GM23338 (cell line): Measurements from ENCODE around the gene HPS5. TPM values are rescaled to one million over a fixed set of nuclear protein-coding genes. Genes with fewer than 3 reads are reported as not detected.

Experiments
- ATAC-seq: fragments of 200-7000 bp; cut with Tn5 transposase; 3 replicates; pipeline ENCODE4 v1.9.1; 2020
- DNase-seq: peaks from one replicate; pipeline ENCODE4 v3.0.0-alpha.2; 2015; ENCODE audit warnings: low spot score
- H2AFZ ChIP-seq: fragments of 200-600 bp; sonication (generic); 2 replicates; pipeline ENCODE4 v1.8.0; 2016; ENCODE audit warnings: antibody characterized with exemption, mild to moderate bottlenecking, moderate library complexity
- H3F3A ChIP-seq: fragments of 200-600 bp; sonication (generic); replicated peaks from 2 replicates; pipeline ENCODE4 v1.8.0; 2017; ENCODE audit warnings: antibody characterized with exemption, mixed run types, low read depth
- H3K27ac ChIP-seq: fragments of 200-600 bp; sonication (generic); 2 replicates; pipeline ENCODE4 v1.6.1; 2016; ENCODE audit warnings: low read depth
- H3K27me3 ChIP-seq: fragments of 200-600 bp; sonication (generic); 2 replicates; pipeline ENCODE4 v1.8.0; 2016; ENCODE audit warnings: mild to moderate bottlenecking, mixed run types, moderate library complexity; ENCODE audit not compliant: insufficient read depth
- H3K36me3 ChIP-seq: fragments of 200-600 bp; sonication (generic); 2 replicates; pipeline ENCODE4 v1.8.0; 2016; ENCODE audit warnings: mild to moderate bottlenecking; ENCODE audit not compliant: insufficient read depth
- H3K4me1 ChIP-seq: fragments of 200-600 bp; sonication (generic); 2 replicates; pipeline ENCODE4 v1.8.0; 2016; ENCODE audit warnings: mild to moderate bottlenecking, moderate library complexity; ENCODE audit not compliant: insufficient read depth
- H3K4me2 ChIP-seq: fragments of 200-600 bp; sonication (generic); 2 replicates; pipeline ENCODE4 v1.7.1; 2017; ENCODE audit warnings: mixed run types
- H3K4me3 ChIP-seq: fragments of 200-600 bp; sonication (generic); 2 replicates; pipeline ENCODE4 v1.6.1; 2016; ENCODE audit warnings: mixed run types
- H3K79me2 ChIP-seq: fragments of 200-600 bp; sonication (generic); replicated peaks from 2 replicates; pipeline ENCODE4 v1.8.0; 2017; ENCODE audit warnings: mild to moderate bottlenecking; ENCODE audit not compliant: insufficient read depth
- H3K9me2 ChIP-seq: fragments of 200-600 bp; sonication (generic); 2 replicates; pipeline ENCODE4 v1.8.0; 2017; ENCODE audit not compliant: insufficient read depth
- H4K20me1 ChIP-seq: fragments of 200-600 bp; sonication (generic); replicated peaks from 2 replicates; pipeline ENCODE4 v1.8.0; 2017; ENCODE audit warnings: mild to moderate bottlenecking; ENCODE audit not compliant: insufficient read depth
- H3K27ac Mint-ChIP-seq: 2 replicates; pipeline ENCODE4 v1.8.0; 2020; ENCODE audit warnings: inconsistent platforms, mild to moderate bottlenecking, moderate library complexity, mixed read lengths
- H3K27me3 Mint-ChIP-seq: 3 replicates; pipeline ENCODE4 v1.8.0; 2022; ENCODE audit warnings: low read depth, mild to moderate bottlenecking, moderate library complexity, mixed read lengths, inconsistent platforms; ENCODE audit not compliant: insufficient read depth, poor library complexity
- H3K36me3 Mint-ChIP-seq: 3 replicates; pipeline ENCODE4 v1.8.0; 2021; ENCODE audit warnings: low read depth, mild to moderate bottlenecking, inconsistent platforms, moderate library complexity, mixed read lengths
- H3K4me1 Mint-ChIP-seq: 3 replicates; pipeline ENCODE4 v1.8.0; 2020; ENCODE audit warnings: mild to moderate bottlenecking, inconsistent platforms, mixed read lengths
- H3K4me3 Mint-ChIP-seq: 3 replicates; pipeline ENCODE4 v1.8.0; 2021; ENCODE audit warnings: moderate library complexity, mild to moderate bottlenecking, inconsistent platforms, mixed read lengths
- H3K9me3 Mint-ChIP-seq: 3 replicates; pipeline ENCODE4 v1.8.0; 2020; ENCODE audit warnings: moderate library complexity, mild to moderate bottlenecking, inconsistent platforms, mixed read lengths
- CREB1 ChIP-seq: fragments of 250-450 bp; sonication (Bioruptor Pico); IDR thresholded peaks from 2 replicates; pipeline ENCODE4 v1.5.0; 2020; ENCODE audit warnings: low read depth, mild to moderate bottlenecking, moderate library complexity
- ETS1 ChIP-seq: IDR thresholded peaks from 2 replicates; pipeline ENCODE4 v1.6.1; 2016; ENCODE audit warnings: antibody characterized with exemption
- POLR2AphosphoS5 ChIP-seq: IDR thresholded peaks from 2 replicates; pipeline ENCODE4 v1.6.1; 2016; ENCODE audit warnings: antibody characterized with exemption, low read depth
- STAT1 ChIP-seq: IDR thresholded peaks from one replicate; pipeline ENCODE4 v1.6.1; 2016; ENCODE audit warnings: antibody characterized with exemption; ENCODE audit not compliant: unreplicated experiment
- ZNF114 ChIP-seq: fragments of 250-450 bp; sonication (Bioruptor Pico); IDR thresholded peaks from 2 replicates; pipeline ENCODE4 v1.5.0; 2020; ENCODE audit warnings: mild to moderate bottlenecking, moderate library complexity
- ZNF462 ChIP-seq: fragments of 250-450 bp; sonication (Bioruptor Pico); IDR thresholded peaks from 2 replicates; pipeline ENCODE4 v1.5.0; 2020; ENCODE audit warnings: mild to moderate bottlenecking, moderate library complexity
- polyA plus RNA-seq: library from polyadenylated mRNA; unstranded; fragments of >200 nt; fragmentation: Nextera tagmentation; extraction: Ambion mirVana; gene quantifications from 2 replicates; pipeline ENCODE4 v1.2.1, GENCODE V29; 2016
- total RNA-seq: library from RNA; depleted of rRNA; stranded (reverse); fragments of >200 nt; shearing (Covaris generic); gene quantifications from 2 replicates; pipeline ENCODE4 v1.2.3, GENCODE V29; 2014
- TF ChIP-seq, protein P1 (sequence below), 2 experiments: fragments of 200-600 bp in 1 of 2; sonication (generic) in 1 of 2; conservative IDR thresholded peaks; 2 replicates each; pipeline versions ENCODE4 v1.5.1 to v1.6.1; 2016 to 2017; ENCODE audit warnings: antibody characterized with exemption in 2 of 2, low read depth in 2 of 2, mild to moderate bottlenecking in 2 of 2, moderate library complexity in 1 of 2

HPS5 gene
- total and polyA plus RNA-seq, 2 experiments from 2014 or later, result 11.5 to 18.6 TPM

DNA sequence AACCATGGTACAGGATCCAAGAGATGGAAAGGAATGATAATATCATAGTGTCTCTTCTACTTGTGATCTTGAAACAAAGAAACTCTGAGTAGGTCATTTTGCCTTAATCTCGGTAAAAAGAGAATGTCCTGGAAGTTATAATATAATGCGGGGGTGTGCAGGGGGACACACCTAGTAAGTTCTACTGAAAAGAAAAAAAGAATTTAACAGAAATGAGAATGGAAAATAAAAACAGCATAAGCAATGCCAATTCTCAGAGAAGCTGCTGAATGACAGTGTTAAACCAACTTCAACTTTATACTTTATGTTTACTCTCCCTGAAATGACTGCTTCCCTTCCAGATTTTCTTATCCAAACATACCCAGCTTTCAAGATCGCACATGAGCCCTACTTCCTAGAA lies 2.0 kb downstream of the HPS5 start (continued):
- TF ChIP-seq ZNF462 (CRISPR knock-in tag), result no peak
- TF ChIP-seq ZNF114 (CRISPR knock-in tag), result no peak
- no peak for TF ChIP-seq ETS1
- TF ChIP-seq, protein P1, sequence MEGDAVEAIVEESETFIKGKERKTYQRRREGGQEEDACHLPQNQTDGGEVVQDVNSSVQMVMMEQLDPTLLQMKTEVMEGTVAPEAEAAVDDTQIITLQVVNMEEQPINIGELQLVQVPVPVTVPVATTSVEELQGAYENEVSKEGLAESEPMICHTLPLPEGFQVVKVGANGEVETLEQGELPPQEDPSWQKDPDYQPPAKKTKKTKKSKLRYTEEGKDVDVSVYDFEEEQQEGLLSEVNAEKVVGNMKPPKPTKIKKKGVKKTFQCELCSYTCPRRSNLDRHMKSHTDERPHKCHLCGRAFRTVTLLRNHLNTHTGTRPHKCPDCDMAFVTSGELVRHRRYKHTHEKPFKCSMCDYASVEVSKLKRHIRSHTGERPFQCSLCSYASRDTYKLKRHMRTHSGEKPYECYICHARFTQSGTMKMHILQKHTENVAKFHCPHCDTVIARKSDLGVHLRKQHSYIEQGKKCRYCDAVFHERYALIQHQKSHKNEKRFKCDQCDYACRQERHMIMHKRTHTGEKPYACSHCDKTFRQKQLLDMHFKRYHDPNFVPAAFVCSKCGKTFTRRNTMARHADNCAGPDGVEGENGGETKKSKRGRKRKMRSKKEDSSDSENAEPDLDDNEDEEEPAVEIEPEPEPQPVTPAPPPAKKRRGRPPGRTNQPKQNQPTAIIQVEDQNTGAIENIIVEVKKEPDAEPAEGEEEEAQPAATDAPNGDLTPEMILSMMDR (conservative IDR thresholded peaks at IDR 0.05; ENCODE audit: low read depth in 2 of 2), result no peak

DNA sequence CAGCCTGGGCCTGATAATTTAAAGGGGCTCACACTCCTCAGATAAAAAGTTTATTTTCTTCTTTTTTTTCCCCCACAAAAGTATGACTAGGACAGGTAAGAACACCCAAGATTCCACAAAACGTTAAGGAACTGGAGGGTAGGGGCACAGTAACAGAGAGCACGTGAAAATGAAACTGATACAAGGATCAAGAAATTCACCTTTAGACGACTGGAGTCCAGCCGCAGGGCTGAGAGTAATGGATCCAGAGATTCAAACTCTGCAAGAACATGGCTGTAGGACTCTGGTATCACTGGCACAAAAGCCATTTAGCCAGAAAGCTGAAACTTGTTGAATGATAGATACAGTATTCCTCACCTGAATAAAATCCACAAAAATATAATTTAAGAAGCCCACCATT lies 4.4 kb downstream of the HPS5 start:
- Histone ChIP-seq H3K4me1 (peaks cover 11% of the 10 kb centered on the region), H3K27me3 (no peaks in the 10 kb centered on the region), H3K4me3 (no peak overlapping the region), H3K79me2 (peaks cover 90% of the 10 kb centered on the region), H3F3A (no peaks in the 10 kb centered on the region), H2AFZ (no peak overlapping the region), H3K36me3 (peaks cover 4% of the 10 kb centered on the region; the same call in 1 of the 2 replicates), H3K9me2 (no peaks in the 10 kb centered on the region), H3K27ac (no peak overlapping the region), H4K20me1 (no peaks in the 10 kb centered on the region; the same call in none of the 2 replicates), H3K4me2 (no peak overlapping the region)
- Mint-ChIP-seq H3K27ac (no peak overlapping the region), H3K36me3 (peaks cover 9% of the 10 kb centered on the region; the same call in 2 of the 3 replicates), H3K27me3 (peaks cover 7% of the 10 kb centered on the region), H3K4me1 (peaks cover 14% of the 10 kb centered on the region; the same call in 2 of the 3 replicates), H3K9me3 (no peaks in the 10 kb centered on the region), H3K4me3 (no peak overlapping the region)
- DNase-seq (no peak), ATAC-seq (no peak)
- TF ChIP-seq ZNF462 (CRISPR knock-in tag) (no peak), STAT1 (no peak), CREB1 (CRISPR knock-in tag) (no peak), POLR2AphosphoS5 (no peak)
